AG09309 (cell line): ENCODE data around the gene JPH3.

Experiments
- DNase-seq: peaks from one replicate; pipeline ENCODE4 v3.0.0-alpha.2; 2010; ENCODE audit warnings: low read depth
- H3K4me3 ChIP-seq: 2 replicates; pipeline ENCODE4 v1.5.1; 2011; ENCODE audit warnings: mild to moderate bottlenecking, low read depth, low read length, moderate library complexity; ENCODE audit not compliant: control insufficient read depth
- TF ChIP-seq, protein P1 (sequence below): IDR thresholded peaks from 2 replicates; pipeline ENCODE4 v1.5.1; 2011; ENCODE audit warnings: mild to moderate bottlenecking, low read depth, low read length, inconsistent platforms; ENCODE audit not compliant: insufficient read depth, control insufficient read depth; ENCODE audit errors: missing control alignments

The JPH3 gene

DNA sequence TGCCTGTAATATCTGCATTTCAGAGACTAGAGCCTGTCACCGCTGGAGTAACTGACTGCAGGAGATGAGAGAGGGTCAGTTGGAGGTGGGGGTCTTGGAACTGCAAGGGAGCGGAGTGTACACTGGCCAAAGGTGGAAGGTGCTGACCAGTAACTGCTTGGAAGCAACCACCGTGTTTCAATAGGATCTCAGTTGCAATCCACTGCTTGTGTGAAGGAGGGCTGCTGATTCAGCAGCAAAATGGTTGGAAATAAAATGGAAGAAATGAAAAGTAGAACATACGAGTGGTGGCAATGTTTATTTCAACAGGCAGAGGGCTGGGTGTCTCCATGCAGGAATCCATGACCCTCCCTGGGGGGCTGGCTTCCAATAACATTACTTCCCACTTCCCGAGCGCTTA, 2.1 kb upstream of the JPH3 start:
- TF ChIP-seq, protein P1, sequence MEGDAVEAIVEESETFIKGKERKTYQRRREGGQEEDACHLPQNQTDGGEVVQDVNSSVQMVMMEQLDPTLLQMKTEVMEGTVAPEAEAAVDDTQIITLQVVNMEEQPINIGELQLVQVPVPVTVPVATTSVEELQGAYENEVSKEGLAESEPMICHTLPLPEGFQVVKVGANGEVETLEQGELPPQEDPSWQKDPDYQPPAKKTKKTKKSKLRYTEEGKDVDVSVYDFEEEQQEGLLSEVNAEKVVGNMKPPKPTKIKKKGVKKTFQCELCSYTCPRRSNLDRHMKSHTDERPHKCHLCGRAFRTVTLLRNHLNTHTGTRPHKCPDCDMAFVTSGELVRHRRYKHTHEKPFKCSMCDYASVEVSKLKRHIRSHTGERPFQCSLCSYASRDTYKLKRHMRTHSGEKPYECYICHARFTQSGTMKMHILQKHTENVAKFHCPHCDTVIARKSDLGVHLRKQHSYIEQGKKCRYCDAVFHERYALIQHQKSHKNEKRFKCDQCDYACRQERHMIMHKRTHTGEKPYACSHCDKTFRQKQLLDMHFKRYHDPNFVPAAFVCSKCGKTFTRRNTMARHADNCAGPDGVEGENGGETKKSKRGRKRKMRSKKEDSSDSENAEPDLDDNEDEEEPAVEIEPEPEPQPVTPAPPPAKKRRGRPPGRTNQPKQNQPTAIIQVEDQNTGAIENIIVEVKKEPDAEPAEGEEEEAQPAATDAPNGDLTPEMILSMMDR: no peak
- no peak overlapping the region for H3K4me3 ChIP-seq
- no peak for DNase-seq

DNA sequence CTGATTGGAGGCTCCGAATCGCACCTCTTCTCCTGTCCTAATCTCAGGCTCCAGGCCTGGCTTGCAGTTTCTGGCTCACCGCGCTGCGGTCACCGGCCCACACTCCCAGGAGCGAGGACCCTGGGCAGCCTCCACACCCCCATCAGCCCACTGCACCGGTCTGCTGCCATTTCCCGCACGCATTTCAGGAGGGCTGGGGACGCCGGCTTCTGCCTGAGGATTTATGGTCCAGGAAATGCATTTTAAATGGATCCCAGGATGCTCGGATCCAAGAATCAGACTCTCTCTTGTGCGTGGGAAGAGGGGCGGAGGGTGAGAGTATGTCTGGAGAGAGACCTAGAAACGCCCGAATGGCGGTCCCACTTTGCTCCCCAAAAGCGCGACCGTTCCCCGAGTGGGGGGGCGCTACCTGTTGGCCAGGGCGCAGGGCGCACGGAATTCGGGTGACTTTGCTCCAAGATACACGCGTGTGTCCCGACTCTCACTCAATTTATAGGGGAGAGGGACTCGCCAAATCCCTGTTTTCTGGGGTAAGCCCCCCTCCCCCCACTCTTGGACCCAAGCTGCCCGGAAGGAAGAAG, 817 bp upstream of the JPH3 start:
- TF ChIP-seq, protein P1: no peak
- DNase-seq: no peak
- H3K4me3 ChIP-seq: no peak overlapping the region

DNA sequence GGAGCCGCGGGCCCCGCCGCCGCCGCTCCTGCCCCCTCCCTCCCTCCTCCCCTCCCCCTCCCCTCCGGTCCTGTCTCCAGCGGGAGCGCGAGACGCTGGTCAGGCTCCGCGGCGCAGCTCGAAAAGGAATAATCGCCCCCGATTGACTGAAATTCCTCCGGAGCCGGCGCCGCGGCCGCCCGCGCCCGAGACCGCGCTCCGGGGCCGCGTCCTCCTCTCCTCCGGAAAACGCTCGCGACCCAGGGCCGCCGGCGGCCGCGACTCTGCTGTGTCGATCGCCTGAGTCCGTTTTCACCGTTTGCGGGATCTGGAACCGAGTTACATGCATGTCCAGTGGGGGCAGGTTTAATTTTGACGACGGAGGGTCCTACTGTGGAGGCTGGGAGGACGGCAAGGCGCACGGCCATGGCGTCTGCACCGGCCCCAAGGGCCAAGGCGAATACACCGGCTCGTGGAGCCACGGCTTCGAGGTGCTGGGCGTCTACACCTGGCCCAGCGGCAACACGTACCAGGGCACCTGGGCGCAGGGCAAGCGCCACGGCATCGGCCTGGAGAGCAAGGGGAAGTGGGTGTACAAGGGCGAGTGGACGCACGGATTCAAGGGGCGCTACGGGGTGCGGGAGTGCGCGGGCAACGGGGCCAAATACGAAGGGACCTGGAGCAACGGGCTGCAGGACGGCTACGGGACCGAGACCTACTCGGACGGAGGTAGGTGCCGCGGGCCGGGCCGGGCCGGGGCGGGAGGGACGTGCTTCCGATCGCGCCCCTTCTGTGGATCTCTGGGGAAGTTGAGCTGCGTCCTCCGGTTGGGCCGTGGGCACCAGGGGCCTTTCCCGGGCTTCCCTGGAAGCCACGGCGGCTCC, 744 bp downstream of the JPH3 start:
- TF ChIP-seq, protein P1: no peak
- no peak overlapping the region for H3K4me3 ChIP-seq
- DNase-seq: no peak

DNA sequence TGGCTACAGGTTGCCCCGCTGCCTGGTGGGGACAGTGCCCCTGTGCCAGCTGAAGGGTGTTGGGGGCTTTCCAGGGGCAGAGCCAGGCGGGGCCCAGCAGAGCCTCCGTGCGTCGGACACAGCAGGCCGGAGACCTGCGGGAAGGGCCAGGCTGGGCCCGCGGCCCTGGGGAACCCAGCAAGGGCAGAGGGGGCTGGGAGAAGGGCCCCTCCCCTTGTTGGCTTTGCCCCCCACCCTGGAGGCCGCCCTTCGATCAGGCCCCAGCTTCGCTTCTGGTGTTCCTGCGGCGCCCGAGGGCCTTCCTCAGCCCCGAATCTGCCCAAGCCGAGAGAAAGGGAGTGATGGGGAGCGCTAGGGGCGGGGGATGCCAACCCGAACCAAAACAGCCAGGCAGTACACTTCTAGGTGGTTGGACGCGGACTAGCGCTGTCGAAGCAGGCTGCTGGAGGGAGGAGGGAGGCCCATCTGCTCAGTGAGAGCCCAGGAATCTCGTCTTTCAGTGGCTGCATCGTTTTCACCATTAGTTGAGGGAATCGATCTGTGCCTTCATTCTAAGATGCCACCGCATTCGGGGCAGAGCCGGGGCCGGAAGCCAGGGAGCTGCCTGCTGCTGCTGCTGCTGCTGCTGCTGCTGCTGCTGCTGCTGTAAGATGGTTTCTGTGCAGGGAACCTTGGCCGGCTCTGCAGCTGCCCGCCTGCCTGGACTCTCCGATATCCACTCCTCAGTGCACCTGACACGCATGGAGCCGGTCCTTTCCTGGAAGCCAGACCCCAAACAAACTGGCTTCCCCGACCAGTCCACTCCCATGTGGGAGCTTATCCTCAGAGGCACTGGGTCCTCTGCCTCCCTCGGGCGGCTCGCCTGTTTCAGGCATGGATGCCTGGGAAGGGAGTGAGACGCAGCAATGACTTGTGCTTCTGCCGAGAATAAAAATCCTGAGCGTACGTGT, 1.7 kb downstream of the JPH3 start:
- no peak overlapping the region for H3K4me3 ChIP-seq
- TF ChIP-seq, protein P1: no peak
- no peak for DNase-seq

DNA sequence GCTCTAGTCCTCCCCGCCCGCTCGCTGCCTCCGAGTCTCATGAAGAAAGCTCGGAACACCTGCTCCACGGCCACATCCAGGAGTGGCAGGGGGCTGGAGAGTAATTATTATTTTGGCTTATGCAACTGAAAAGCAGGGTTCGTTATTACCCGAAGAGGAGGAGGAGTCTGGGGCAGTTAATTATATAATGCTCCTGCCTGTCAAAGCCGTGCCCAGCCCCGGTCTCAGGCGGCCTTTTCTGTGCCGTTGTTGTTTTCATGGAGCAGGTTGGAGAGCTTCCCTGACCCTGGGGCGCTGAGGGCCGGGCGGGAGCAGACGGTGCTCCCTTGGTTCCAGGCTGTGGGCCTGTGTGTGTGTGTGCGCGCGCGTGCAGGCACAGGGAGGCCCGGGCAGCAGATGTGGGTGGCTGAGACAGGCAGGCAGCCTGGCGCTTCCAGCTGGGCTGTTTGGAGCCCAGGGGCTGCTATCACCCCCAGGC, 2.4 kb downstream of the JPH3 start:
- TF ChIP-seq, protein P1: no peak
- H3K4me3 ChIP-seq: no peak overlapping the region
- no peak for DNase-seq

DNA sequence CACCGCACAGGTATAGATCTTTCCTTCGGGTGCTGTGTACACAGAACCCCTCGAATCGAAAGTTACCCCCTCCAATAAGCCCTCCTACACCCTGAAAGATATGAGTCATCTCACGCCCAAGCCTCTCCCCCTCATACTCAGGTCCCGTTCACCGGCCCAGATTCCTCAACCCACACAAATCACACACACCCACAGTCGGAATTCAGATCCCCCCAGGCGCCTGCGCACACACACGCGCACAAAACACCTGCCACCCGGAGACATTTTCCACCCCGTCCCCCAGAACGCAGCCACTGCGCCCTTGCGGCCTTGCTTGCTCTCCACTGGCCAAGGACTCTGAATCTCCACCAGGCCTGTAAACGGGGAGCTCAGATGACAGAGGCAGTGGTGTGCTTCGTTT, 4.9 kb downstream of the JPH3 start:
- TF ChIP-seq, protein P1: no peak
- H3K4me3 ChIP-seq: no peak overlapping the region
- no peak for DNase-seq
